K562 (cell line): ENCODE data around the gene PEX3. TPM values are rescaled to one million over a fixed set of nuclear protein-coding genes. Genes with fewer than 3 reads are reported as not detected.

Experiments used
- ATAC-seq: fragments of 200-7000 bp; cut with Tn5 transposase; 3 replicates; pipeline ENCODE4 v1.9.1; 2020; ENCODE audit warnings: moderate library complexity
- BruUV-seq: library from RNA; stranded (reverse); fragments of 400-500 nt; replicated peaks from 2 replicates; lab custom pipeline; 2021; lab: Mats Ljungman, UMichigan
- CTCF ChIA-PET: fragments of 300-600 bp; formaldehyde crosslinking; extraction: SDS; loops from one replicate; lab custom pipeline; 2021; ENCODE audit warnings: low intra/inter-chr PET ratio; lab: Yijun Ruan, JAX
- POLR2A ChIA-PET: fragments of 300-600, 350-650 bp; sonication (Branson Sonifier 250); formaldehyde crosslinking; extraction: SDS; loops from one replicate; lab custom pipeline; 2021; ENCODE audit warnings: antibody characterized with exemption, inconsistent platforms; lab: Yijun Ruan, JAX
- DNase-seq, 4 experiments: peaks; one replicate each; pipeline versions ENCODE4 v3.0.0 to v3.0.0-alpha.2; 2011 to 2018; ENCODE audit warnings: low spot score in 3 of 4, mixed read lengths in 3 of 4; ENCODE audit errors: extremely low read depth in 1 of 4
- FAIRE-seq: peaks from 2 replicates; lab custom pipeline; 2011; peaks lifted over from hg19 to GRCh38; lab: Jason Lieb, UNC
- H2AFZ ChIP-seq: 2 replicates; pipeline ENCODE4 v1.6.0; 2011; ENCODE audit warnings: low read depth, low read length, control low read depth, inconsistent platforms
- H3K27ac ChIP-seq: fragments of 200-600 bp; 3 replicates; pipeline ENCODE4 v1.8.0; 2011; ENCODE audit warnings: low read depth, mild to moderate bottlenecking, control low read depth, inconsistent platforms, low read length, moderate library complexity, mixed read lengths; ENCODE audit errors: extremely low read depth
- H3K27me3 ChIP-seq, 2 experiments: fragments of 300-600 bp in 1 of 2; 2 replicates in 1 of 2; 3 replicates in 1 of 2; pipeline versions ENCODE4 v1.6.0 to v1.8.0; 2011; ENCODE audit warnings: inconsistent platforms in 2 of 2, low read length in 2 of 2, mild to moderate bottlenecking in 1 of 2, mixed read lengths in 1 of 2, moderate library complexity in 1 of 2; ENCODE audit not compliant: control insufficient read depth in 2 of 2, insufficient read depth in 2 of 2
- H3K36me3 ChIP-seq: fragments of 300-600 bp; 3 replicates; pipeline ENCODE4 v1.8.0; 2011; ENCODE audit warnings: mild to moderate bottlenecking, low read length, inconsistent platforms; ENCODE audit not compliant: control insufficient read depth, insufficient read depth
- H3K4me1 ChIP-seq, 2 experiments: fragments of 200-600 bp in 1 of 2; replicated peaks in 1 of 2; 2 replicates in 1 of 2; 3 replicates in 1 of 2; pipeline versions ENCODE4 v1.5.1 to v1.8.0; 2011; ENCODE audit warnings: inconsistent platforms in 2 of 2, low read length in 2 of 2, mild to moderate bottlenecking in 1 of 2, mixed read lengths in 1 of 2, moderate library complexity in 1 of 2; ENCODE audit not compliant: control insufficient read depth in 2 of 2, insufficient read depth in 2 of 2
- H3K4me2 ChIP-seq: 2 replicates; pipeline ENCODE4 v1.6.1; 2011; ENCODE audit warnings: low read length, control low read depth, inconsistent platforms, mixed read lengths; ENCODE audit not compliant: insufficient read depth
- H3K4me3 ChIP-seq: fragments of 200-600 bp; sonication (generic), shearing (Covaris generic); 2 replicates; pipeline ENCODE4 v1.5.1; 2016; ENCODE audit warnings: control low read depth, inconsistent platforms
- H3K79me2 ChIP-seq: fragments of 200-600 bp; 3 replicates; pipeline ENCODE4 v1.8.0; 2011; ENCODE audit warnings: low read length, inconsistent platforms; ENCODE audit not compliant: control insufficient read depth, insufficient read depth
- H3K9ac ChIP-seq, 2 experiments: 2 replicates each; pipeline versions ENCODE4 v1.6.0 to v1.6.1; 2011; ENCODE audit warnings: low read depth in 2 of 2, low read length in 2 of 2, control low read depth in 1 of 2, inconsistent platforms in 1 of 2, mild to moderate bottlenecking in 1 of 2, mixed read lengths in 1 of 2; ENCODE audit not compliant: insufficient read depth in 1 of 2
- H3K9me1 ChIP-seq: one replicate; pipeline ENCODE4 v1.6.0; 2011; ENCODE audit warnings: inconsistent platforms, mild to moderate bottlenecking, low read length, moderate library complexity; ENCODE audit not compliant: control insufficient read depth, insufficient read depth
- H3K9me3 ChIP-seq: replicated peaks from 2 replicates; pipeline ENCODE4 v1.5.1; 2011; ENCODE audit warnings: low read depth, low read length, inconsistent platforms; ENCODE audit not compliant: control insufficient read depth, insufficient read depth
- H4K20me1 ChIP-seq: replicated peaks from 2 replicates; pipeline ENCODE4 v1.6.1; 2011; ENCODE audit warnings: low read length, inconsistent platforms, mixed read lengths; ENCODE audit not compliant: control insufficient read depth, insufficient read depth
- CC2D1A ChIP-seq: fragments of 450-650 bp; IDR thresholded peaks from 2 replicates; pipeline ENCODE4 v1.6.1; 2017; ENCODE audit warnings: mild to moderate bottlenecking
- E2F3 ChIP-seq: fragments of 250-450 bp; sonication (Bioruptor Pico); IDR thresholded peaks from 2 replicates; pipeline ENCODE4 v1.4.0; 2020; ENCODE audit warnings: mild to moderate bottlenecking
- GTF2F1 ChIP-seq: IDR thresholded peaks from 2 replicates; pipeline ENCODE4 v1.6.1; 2011; ENCODE audit warnings: low read depth, low read length, improper control_type of control experiment
- LEF1 ChIP-seq: fragments of 450-650 bp; IDR thresholded peaks from 2 replicates; pipeline ENCODE4 v1.6.1; 2016; ENCODE audit warnings: mild to moderate bottlenecking
- MYNN ChIP-seq, 2 experiments: sonication (generic); formaldehyde crosslinking in 1 of 2; IDR thresholded peaks; 2 replicates each; pipeline versions ENCODE4 v1.5.0 to v1.6.1; 2016 to 2020; ENCODE audit warnings: antibody characterized with exemption in 1 of 2, missing genetic modification reagents in 1 of 2
- NELFE ChIP-seq: IDR thresholded peaks from 2 replicates; pipeline ENCODE4 v1.6.1; 2011; ENCODE audit warnings: mild to moderate bottlenecking; ENCODE audit not compliant: insufficient read depth, insufficient read length
- NUFIP1 ChIP-seq: fragments of 450-650 bp; IDR thresholded peaks from 2 replicates; pipeline ENCODE4 v1.6.1; 2018; ENCODE audit not compliant: partially characterized antibody
- POLR2B ChIP-seq: fragments of 450-650 bp; IDR thresholded peaks from 2 replicates; pipeline ENCODE4 v1.6.1; 2018; ENCODE audit warnings: low read depth; ENCODE audit not compliant: partially characterized antibody
- SMAD2 ChIP-seq: fragments of 150-350 bp; IDR thresholded peaks from 2 replicates; pipeline ENCODE4 v1.6.1; 2014; ENCODE audit warnings: low read depth, mild to moderate bottlenecking, low read length
- STAT5A ChIP-seq: IDR thresholded peaks from 2 replicates; pipeline ENCODE4 v1.6.1; 2012; ENCODE audit warnings: low read length, inconsistent platforms, borderline replicate concordance
- TCF3 ChIP-seq: sonication (generic); formaldehyde crosslinking; IDR thresholded peaks from 2 replicates; pipeline ENCODE4 v1.4.0; 2020; ENCODE audit warnings: mild to moderate bottlenecking, missing genetic modification reagents
- ZNF239 ChIP-seq: fragments of 250-450 bp; sonication (Bioruptor Pico); IDR thresholded peaks from 2 replicates; pipeline ENCODE4 v1.4.0; 2020; ENCODE audit warnings: mild to moderate bottlenecking
- ZNF324 ChIP-seq: fragments of 250-450 bp; sonication (Bioruptor Pico); IDR thresholded peaks from 2 replicates; pipeline ENCODE4 v1.4.0; 2020; ENCODE audit warnings: mild to moderate bottlenecking
- WGBS: fragments of 100-300 bp; shearing (Covaris generic); methylation state at CpG from one replicate; pipeline ENCODE4 v1.1.6; 2016; ENCODE audit warnings: low coverage, mixed read lengths; ENCODE audit not compliant: insufficient coverage; ENCODE audit errors: missing lambda C conversion rate; 5-methylcytosine and 5-hydroxymethylcytosine counted together
- in situ Hi-C: fragments of 300-500 bp; cut with MboI; formaldehyde crosslinking; loops from 4 replicates; pipeline ENCODE4 v1.15.0; 2018; ENCODE audit warnings: inconsistent platforms, mixed read lengths
- intact Hi-C: fragments of 100-400 bp; cut with micrococcal nuclease; formaldehyde crosslinking; loops from 2 replicates; pipeline ENCODE4 v1.14.2; 2022
- polyA plus RNA-seq, 8 experiments: library from polyadenylated mRNA; depleted of rRNA in 4 of 8; stranded (reverse) in 5 of 8; unstranded in 3 of 8; fragments of >200 nt; fragmentation: Nextera tagmentation in 2 of 8; fragmentation: Illumina TruSeq in 1 of 8; extraction: Ambion mirVana in 2 of 8; extraction: Trizol in 1 of 8; gene quantifications; 2 replicates each; pipeline versions ENCODE4 v1.2.1 to v1.2.3, GENCODE V29; 2011 to 2014; ENCODE audit warnings: inconsistent platforms in 1 of 8, missing spikeins in 1 of 8
- total RNA-seq, 7 experiments: library from RNA; depleted of rRNA in 6 of 7; stranded (reverse); fragments of >200 nt in 6 of 7; fragmentation: Illumina TruSeq in 2 of 7; extraction: Trizol in 2 of 7; gene quantifications; 2 replicates each; pipeline versions ENCODE4 v1.2.1 to v1.2.3, GENCODE V29; 2011 to 2021; ENCODE audit warnings: low replicate concordance in 1 of 7
- TF ChIP-seq, protein P1 (sequence below): fragments of 450-650 bp; IDR thresholded peaks from 2 replicates; pipeline ENCODE4 v1.6.1; 2014; ENCODE audit warnings: low read depth, mild to moderate bottlenecking, moderate library complexity, borderline replicate concordance

Gene PEX3
- total and polyA plus RNA-seq, 9 of the 15 experiments (the other 6 are each of a cell fraction or from before 2014, with no cell fraction given): 17.3 to 69.6 (median 32.7) TPM

DNA sequence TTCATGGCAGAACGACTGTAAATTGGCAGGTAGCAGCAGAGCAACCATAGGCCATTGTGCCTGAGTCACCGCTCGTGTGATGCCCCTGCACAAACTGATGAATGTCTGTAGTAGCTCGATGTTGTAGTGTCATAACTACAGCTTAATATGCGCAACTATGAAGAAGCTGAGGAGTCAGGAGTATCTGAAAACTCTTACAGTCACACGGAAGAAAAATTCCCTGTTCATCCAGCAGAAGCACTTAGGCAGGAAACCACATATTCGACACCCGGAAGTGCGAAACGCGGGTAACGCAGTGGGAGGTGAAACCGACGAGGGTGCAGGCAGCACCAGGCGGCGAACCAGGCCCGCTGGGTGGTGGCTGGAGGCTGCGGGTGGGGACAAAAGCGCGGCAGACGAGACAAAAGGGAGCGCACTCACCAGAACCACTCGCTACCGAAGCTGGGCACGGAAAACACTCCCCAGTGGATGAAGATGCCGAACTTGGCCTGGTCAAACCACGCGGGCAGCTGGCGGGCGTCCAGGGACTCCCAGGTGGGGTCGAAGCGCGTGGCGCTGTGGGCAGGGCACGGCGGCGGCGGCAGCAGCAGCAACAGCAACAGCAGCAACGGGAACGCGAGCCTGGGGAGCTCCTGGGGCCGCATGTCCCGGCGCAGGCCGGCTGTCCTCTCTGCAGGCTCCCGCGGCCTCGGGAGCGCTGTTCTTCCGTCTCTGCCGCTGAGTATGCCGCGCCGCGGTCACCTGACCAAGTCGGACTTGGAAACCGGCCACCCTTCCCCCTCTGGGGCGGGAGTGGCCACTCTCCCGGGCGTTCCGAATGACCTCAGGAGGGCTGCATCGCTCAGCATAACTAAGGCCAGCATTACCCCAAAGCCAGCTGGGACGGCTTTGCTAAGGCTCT is 60.6 kb downstream of the PEX3 start, which contains the start of gene FUCA2:
TSS of gene FUCA2 (minus strand) at position 730 of the 901 bp plus-strand sequence. CDS start at position 644, 86 bp downstream.
- ATAC-seq (peak; percentile 96), DNase-seq (peak; percentile 92 to 98 (median 93)), FAIRE-seq (peak; percentile 62)
- peak within 1 kb of the TSS; percentile 90 to 98 for H3K9ac ChIP-seq
- peak within 1 kb of the TSS; percentile 98 for H3K4me2 ChIP-seq
- whole genome bisulfite sequencing: under 1% methylated on average over 61 of the region's 63 CpGs
- POLR2A ChIA-PET: interaction anchor here (0.6 to 1.9 kb wide), 10 partner anchors 9 to 1531 kb away, joined by 3 to 6 read pairs (median 3); no protein-coding TSS in a partner anchor
- peaks cover 35% of the 10 kb centered on the region for H3K36me3 ChIP-seq
- intact Hi-C loops (loop anchor here (2.0 to 5.0 kb wide), 4 partner anchors 60 to 431 kb away; partner anchors contain the start of genes ADAT2 and PEX3), in situ Hi-C loops (no loop called here)
- no peaks in the 10 kb centered on the region for H3K9me3 ChIP-seq
- 0 out of 2 replicates have a peak, but pooled peaks cover 3% of the 10 kb centered on the region for H4K20me1 ChIP-seq
- peak within 1 kb of the TSS; percentile 66 for H3K4me3 ChIP-seq
- peak within 1 kb of the TSS; percentile 91 for H3K27ac ChIP-seq
- H3K27me3 ChIP-seq: no peaks in the 10 kb centered on the region
- H3K9me1 ChIP-seq: no peaks in the 10 kb centered on the region
- H3K79me2 ChIP-seq: peaks cover 50% of the 10 kb centered on the region
- H3K4me1 ChIP-seq: peaks cover 10 to 16% of the 10 kb centered on the region in 2 experiments; a peak in 4 of 5 replicates
- BruUV-seq: no TSS peak
- H2AFZ ChIP-seq: peak within 1 kb of the TSS; percentile 96
- CTCF ChIA-PET: no interaction called here
- peak; percentile 91 for TF ChIP-seq POLR2B
- TF ChIP-seq NUFIP1: no peak
- TF ChIP-seq SMAD2: no peak
- no peak; the same call in 1 of the 2 replicates for TF ChIP-seq ZNF239 (CRISPR knock-in tag)
- TF ChIP-seq TCF3 (CRISPR knock-in tag): no peak; the same call in 1 of the 2 replicates
- peak; percentile 70; the same call in 1 of the 2 replicates for TF ChIP-seq LEF1
- TF ChIP-seq, protein P1, sequence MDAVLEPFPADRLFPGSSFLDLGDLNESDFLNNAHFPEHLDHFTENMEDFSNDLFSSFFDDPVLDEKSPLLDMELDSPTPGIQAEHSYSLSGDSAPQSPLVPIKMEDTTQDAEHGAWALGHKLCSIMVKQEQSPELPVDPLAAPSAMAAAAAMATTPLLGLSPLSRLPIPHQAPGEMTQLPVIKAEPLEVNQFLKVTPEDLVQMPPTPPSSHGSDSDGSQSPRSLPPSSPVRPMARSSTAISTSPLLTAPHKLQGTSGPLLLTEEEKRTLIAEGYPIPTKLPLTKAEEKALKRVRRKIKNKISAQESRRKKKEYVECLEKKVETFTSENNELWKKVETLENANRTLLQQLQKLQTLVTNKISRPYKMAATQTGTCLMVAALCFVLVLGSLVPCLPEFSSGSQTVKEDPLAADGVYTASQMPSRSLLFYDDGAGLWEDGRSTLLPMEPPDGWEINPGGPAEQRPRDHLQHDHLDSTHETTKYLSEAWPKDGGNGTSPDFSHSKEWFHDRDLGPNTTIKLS: peak; percentile 43; the same call in 1 of the 2 replicates
- TF ChIP-seq ZNF324: no peak
- peak; percentile 61; the same call in 1 of the 2 replicates for TF ChIP-seq E2F3 (CRISPR knock-in tag)
- TF ChIP-seq NELFE: no peak
- TF ChIP-seq CC2D1A: no peak
- TF ChIP-seq GTF2F1: no peak; the same call in 1 of the 2 replicates
- TF ChIP-seq STAT5A: no peak; the same call in 1 of the 2 replicates
- TF ChIP-seq MYNN (IDR thresholded peaks at IDR 0.05): peak; percentile 40; the same call in 1 of the 2 replicates
- TF ChIP-seq MYNN (CRISPR knock-in tag; IDR thresholded peaks at IDR 0.05): no peak
